ENCODE data around the gene GAN.
"Not testable (repeated sequence)": the region's sequence is repeated elsewhere in the genome, so short reads cannot be mapped to it uniquely, and the experiment has no call there.

Gene GAN

DNA sequence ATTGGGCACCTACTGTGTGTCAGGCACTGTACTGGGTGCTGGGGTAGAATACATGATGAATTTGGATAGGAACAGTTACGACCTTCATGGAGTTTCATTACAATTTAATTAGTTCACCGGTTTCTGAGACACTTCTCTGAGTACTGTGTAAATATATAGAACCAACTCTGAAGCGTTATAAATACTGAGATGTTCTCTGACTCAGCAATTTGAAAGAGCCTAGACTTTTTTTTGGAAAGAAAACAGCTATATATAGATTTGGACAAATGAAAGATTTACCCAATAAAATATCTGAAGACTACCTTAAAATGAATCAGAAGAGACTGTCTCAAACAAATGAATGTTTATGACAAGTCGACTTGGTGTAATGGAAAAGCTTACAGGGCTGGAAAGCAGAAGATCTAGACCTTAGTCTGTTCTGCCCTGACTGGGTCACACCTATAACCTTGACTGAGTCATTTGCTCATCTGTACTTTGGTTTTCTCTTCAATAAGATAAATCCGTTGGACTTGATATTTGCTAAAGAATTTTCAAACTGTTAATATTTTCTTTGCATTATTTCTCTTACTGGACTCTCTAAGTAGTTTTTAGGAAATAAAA, 4.6 kb upstream of the GAN start:
- no peak for DNase-seq

DNA sequence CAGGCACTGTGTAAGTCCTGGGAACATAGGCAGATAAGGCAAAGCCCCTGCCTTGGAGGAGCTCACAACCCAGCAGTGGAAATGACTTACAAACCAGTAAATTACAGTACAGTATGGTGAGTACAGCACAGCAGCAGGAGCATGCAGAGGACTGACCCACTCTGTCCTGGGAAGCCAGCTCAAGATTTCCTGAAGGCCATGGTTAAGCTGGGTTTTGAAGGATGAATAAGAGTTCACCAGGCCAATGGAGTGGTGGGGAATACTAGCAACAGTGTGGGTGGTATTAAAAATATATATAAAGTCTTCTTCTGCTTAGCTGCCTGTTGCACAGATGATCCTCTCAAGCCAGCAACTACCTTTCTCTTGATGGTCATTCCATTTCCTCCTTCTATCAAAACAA, 3.0 kb upstream of the GAN start:
- no peak for DNase-seq

DNA sequence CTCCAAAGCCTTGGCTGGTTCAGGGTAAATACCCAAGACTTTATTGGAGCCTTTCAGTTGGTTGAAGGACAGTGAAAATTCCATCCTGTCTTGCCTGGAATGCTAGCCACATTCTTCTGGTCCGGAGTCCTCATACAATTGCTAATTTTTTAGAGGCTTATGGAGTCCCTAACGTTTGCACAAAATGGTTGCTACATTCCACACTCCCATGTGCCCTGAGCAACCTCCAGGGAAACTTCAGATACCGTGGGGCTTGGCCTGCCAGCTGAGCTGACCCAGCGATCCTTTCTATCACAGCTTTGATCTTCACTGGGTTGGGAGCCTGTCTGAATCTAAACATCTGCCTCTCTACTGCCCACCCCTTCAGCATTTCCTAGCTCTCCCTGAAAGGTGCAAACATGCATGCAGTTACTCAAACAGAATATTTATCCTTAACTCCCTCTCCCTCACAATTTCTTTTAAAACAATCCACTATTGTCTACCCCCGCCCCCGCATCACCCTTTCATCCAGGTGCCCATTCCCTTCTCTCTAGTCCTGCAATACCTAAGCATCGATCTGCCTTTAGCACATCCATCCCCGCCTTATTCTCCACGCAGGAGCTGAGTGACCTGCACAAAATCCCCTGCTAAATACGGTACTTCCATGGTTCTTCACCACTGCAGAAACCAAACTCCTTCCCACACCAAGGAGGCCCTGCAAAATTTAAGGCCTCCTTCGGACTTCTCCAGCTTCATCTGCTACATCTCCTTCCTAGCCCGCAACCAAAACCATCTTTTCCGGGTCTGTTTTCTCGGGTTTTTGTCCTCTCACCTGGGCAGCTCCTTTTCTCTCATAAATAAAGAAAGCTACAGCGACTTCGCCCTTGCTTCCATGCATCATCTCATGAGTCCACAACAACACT, 810 bp upstream of the GAN start:
- no peak for DNase-seq

DNA sequence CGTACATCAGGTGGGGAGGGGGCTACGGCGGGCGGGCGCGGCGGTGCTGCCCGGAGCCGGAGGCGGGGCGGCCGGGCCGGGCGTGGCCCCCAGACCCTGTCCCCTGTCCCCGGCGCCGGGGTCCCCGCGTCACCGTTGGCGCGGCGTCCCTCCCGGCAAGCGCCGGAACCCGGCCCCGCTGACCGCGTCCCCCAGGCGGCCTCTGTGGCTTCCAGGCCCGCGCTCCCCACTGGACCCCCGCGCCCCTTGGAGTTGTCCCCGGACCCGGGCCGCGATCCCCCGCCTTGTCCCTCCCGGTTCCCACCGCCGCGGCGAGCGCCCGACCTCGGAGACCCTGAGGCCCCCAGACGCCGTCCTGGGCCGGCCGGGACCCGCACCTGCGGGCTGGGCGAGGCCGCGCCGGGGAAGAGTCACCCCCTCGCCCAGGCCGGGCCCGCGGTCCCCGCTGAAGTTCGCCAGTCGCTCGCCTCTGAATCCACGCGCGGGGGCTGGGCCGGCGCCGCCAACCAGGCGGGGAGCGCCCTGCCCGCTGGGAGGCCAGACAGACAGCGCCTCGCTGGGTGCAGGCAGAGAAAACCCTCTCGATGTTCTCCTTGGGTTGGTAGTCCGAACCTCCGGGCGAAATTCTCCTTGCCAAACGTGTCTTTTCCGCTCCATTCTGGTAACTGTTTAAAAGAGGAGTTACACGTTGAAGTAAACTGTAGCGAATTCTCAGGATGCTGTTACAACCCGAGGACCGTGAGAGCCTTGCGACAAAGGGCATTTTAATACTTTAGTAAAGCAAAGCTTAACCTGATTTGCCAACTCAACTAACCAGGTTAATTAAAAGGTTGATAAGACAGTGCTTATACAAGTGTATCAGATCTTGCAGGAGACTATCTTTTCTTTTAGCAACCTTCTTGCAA, 761 bp downstream of the GAN start:
- peak; percentile 56 to 64 for DNase-seq

DNA sequence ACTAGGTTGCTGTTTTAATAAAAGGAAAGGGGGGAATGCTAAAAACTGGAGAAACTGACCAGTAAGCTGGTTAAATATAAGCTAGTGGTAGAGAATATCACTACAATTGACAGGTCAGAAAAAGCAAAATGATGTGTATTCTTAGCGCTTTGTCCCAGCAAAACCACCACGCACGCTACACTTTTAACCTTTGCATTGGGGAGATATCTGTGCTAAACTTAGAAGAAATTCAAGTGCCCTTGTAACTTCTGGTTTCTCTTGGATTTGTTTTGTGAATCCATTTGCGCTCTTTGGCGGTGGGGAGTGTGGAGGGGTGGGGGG, 1.4 kb downstream of the GAN start:
- DNase-seq, result no peak

DNA sequence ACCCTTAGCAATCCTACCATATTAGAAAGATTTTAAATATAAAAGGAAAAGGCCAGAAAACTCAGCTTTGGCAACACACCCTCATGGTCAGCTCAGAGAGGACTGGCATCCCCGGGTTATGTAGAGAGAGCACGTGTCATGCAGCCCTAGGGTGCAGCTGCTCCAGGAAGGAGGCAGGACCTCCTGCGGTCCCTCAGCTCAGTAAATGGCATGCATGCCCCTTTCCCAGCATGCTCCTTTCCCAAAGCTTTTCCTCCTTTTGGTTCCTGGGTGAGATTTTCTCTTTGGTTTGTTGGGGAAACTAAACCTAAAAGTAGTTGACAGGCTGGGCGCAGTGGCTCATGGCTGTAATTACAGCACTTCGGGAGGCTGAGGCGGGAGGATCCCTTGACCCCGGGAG, 3.9 kb downstream of the GAN start:
- no peak for DNase-seq

DNA sequence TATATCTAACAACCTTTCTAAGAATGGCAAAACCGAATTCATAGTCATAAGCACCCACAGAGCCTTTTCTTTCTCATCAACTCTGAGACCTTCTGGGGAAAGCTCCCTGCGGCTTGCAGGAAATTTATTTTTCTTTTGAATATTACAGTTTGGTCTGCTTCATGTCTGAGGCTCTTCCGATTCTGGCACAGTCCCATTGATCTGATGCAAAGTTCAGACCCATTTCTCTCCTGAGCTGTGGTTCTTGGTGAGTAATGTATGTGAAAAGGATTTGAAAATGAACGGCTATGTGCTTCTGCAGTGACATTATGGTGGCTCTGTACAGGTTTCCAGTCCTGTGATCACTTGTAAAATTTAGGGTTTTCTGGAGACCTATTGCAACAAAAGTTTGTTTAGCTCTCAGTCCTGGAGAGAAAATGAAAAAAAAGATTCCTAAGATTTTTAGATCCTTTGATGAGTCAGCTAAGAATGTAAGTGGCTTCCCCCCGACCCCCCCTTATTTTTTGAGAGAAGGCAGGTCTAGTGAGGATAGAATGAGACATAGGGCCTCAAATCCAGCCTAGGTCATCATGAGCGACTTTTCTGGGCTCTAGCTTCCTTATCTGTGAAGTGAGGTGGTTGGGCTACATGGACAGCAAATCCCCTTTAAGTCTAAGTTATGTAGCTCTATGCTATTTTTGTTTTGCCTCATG, 4.6 kb downstream of the GAN start:
- no peak for DNase-seq

DNA sequence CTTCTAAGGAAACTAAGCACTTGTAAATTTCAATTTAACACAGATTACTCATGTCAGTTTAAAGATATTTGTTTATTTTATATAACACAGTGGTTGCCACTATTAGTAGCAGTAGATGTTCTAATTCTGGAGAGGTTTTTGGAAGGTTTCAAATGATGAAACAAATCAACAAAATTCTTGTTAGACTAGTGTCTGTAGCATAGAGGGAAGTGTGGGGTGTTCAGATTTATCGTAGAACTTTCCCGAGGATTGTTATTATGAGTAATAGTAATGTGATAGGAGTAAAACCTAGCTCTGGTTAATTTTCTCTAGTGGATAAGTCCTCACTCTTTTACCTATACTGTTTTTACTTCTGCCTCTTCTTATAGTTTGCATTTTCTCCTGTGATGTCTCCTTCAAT, 6.3 kb downstream of the GAN start:
- no peak for DNase-seq

DNA sequence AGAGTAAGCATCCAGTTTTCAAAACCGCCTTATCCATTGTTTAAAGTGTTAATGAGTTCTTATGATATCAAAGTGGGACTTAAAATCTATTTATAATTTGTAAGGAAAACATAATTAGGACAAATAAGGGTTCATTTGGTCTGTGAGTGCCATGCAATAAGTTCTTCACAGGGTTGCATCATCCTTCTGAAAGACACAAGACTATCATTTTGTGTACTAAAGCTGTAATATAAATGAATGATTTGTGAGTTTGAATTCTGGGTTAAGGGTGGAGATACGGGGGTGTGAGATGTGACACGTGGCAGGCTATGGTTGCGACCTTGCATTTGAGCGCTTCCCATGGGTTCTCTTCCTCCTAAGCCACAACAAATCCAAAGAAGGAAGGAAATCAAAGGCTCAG, 6.8 kb downstream of the GAN start:
- DNase-seq, result no peak

DNA sequence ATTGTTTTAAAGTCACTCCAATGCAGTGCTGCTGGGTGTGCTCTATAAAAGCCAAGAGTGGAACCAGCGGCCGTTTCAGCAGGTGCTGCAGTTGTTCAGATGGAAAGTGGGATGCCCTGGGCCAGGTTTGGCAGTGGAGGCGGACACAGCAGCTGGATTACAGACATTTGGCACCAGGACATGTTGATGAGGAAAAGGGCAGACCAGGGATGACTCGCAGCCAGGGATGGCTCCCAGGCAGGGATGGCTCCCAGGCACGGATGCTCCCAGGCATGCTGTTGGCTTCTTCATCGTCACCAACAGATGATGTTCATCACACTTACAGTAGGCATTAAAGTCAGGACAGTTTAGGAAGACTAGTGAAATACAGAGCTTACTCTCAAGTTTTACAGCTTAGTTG, 10.0 kb downstream of the GAN start:
- DNase-seq, result no peak

DNA sequence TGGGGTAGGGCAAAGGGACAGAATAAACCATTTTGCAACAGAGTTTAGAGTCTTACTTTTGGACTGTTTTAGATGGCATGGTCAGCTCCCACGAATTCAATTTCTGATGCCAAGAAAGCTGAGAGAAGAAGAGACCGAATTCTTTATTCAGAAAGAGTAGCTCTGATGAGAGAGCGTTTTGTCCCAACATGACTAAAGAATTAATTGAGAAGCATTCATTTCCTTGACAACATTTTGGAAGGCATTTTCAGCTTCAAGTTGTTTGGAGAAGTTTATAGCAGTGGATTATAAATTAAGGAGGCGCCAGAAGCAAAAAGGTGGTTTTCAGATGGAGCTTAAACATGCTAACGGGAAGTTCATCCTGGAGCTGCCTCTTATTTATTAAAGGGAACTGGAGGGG, 12.2 kb downstream of the GAN start:
- DNase-seq, result no peak

DNA sequence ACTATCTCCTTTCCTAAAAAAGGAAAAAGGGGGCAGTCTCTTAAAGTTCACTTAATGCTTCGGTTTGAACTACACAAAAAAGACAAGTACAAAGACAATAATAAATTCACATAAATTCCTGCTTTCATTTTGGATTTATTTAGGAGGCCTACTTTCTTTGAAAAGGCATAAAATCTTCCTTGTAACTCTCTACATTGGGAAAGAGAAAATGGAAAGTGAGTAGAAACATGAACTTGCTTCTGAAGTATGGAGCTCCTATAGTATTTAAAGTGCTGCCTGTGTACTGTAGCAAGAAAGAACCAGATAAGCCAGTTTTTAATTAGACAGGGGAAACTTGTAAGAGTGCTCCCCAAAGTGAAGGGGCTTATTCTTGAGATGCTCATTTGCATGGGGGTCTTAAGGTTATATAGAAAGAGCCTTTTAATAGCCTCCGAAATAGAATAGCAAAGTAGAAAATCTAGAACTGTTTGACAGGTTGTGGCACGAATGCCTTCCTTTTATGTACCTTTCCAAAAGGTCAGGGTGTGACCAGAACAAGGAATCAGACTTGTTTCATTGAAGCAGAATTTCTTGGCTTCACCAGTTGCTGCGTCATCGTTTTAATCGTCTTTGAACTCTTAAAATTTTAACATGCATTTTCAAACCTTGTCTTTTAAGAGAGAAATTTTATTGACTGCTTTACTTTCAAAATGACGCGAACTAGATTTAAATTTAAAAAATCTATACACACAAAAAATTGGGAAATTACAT, 12.9 kb downstream of the GAN start:
- no peak for DNase-seq

DNA sequence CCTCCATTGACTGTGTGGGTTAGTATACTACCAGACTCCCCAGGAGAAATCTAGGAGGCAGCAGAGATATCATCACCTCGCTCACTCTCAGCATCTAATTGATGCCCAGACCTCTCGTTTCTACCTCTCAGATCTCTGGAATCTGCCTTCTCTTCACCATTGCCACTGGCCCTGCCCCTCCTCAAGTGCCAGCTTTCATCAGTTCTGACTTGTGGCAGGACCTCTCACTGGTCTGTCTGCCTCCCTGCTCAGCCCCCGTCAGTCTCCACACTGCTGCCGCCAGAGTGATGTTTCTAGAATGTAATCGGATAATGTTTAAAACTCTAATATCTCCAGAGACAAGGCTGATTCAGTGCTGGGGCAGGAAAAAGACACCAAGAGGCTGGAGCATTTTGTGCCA, 15.2 kb downstream of the GAN start:
- DNase-seq, result no peak

DNA sequence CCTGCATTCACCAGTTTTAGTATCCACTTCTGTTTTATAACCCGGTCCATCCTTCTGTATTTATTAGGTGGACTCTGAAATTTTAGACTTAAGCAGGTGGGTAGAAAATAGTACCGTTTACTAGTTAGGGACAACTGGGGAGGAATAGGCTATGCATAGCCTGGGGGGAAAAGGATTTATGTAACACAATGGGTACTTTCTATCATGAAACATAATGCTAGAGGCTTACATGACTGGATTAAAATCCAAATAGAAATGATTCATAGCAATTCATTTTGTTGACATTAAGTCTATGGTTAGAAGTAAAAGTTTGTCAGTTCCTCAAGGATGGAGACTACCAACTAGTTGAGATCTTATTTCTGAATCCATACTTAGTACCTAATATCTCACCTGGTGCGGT, 18.6 kb downstream of the GAN start:
- DNase-seq, result no peak

DNA sequence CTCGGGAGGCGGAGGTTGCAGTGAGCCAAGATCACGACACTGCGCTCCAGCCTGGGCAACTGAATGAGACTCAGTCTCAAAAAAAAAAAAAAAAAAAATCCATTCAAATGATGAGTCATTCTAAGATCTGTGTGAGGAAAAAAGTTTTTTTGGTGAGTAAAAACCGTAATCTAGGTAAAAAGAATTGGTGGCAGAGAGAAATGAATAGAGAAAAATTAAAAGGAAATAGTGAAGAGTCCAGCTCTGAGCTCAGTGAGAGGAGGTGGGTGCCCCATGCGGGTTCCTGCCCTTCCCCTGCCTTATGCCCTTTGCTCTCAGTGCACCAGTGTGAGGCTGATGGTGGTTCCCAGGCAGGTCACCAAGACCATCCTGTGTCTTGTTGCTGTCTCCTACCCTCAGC, 20.9 kb downstream of the GAN start:
- peak; percentile 33 to 45 for DNase-seq

DNA sequence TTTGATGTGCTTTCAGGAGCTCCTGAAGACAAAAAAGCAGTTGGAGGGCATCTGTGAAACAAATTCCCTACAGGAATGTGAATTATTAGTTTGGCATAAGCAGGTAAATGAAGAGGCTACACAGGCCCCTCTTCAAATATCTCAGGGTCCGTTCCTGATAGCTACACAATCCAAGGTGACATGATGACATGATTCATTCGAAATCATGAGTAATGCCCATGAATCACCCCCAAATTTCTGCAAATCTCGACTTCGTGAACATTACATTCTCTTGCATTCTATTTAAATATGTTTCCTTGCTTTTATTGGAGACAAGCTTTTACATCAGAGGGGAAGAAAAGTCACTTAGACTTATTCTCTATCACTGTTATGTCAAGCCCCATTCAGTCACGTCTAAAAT, 22.3 kb downstream of the GAN start:
- no peak for DNase-seq

DNA sequence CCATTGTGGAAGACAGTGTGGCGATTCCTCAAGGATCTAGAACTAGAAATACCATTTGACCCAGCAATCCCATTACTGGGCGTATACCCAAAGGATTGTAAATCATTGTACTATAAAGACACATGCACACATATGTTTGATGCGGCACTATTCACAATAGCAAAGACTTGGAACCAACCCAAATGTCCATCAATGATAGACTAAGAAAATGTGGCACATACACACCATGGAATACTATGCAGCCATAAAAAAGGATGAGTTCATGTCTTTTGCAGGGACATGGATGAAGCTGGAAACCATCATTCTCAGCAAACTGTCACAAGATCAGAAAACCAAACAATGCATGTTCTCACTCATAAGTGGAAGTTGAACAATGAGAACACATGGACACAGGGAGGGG, 30.4 kb downstream of the GAN start:
- DNase-seq, result not testable (repeated sequence)

DNA sequence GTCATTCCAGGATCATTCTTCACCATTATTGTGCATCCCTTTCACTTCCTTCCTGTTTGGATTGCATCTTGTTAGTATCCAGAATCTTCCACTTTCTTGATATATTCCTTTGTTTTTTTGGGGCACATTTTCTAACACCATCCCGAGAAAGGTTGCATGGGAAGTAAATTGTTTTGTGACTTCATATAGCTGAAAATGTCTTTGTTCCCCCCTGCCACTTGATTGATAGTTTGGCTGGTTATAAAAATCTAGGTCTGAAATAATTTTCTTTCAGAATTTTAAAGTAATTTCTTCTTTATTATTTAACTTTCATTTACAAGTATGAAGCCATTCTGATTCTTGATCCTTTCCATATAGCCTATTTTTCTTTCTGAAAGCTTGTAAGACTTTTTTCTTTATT, 32.7 kb downstream of the GAN start:
- no peak for DNase-seq

DNA sequence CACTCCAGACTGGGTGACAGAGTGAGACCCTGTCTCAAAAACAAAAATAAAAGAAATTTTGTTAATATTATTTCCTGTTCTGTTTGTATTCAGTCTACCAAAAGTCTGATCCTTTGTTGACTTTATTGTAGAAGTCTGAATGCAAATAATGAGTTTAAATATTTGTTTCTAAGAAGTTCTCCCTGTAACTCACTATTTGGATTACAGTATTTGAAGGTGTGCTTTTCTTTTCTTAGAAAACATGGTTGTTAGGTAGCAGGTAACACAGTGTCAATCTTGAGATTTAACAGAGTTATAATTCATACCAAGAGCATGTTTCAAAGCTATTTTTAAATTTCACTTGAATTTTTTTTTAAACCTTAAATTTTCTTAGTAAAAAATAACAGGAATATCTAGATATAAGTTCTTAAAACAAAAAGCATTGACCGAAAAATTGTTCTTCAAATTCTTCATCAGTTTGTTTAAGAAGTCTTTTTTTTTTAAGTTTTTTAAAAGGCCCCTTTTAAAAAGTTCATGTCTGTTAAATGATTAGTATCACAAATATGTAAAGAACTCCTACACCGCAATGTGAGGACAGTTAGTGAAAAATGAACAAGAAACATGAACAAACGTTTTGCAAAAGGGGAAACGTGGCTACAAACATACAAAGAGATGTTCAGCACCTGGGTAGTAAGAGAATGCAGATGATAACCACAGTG, 35.0 kb downstream of the GAN start:
- DNase-seq, result no peak

DNA sequence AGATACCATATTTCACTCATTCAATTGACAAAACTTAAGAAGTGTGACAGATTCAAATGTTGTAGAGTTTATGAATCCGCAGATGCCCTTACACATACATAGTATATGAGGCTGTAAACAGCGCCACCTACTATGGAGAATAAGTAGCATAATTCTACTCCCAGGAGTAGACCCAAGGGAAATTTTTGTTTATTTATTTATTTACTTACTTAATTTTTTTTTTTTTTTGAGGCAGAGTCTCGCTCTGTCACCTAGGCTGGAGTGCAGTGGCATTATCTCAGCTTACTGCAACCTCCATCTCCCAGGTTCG, 35.5 kb downstream of the GAN start:
- DNase-seq, result no peak

DNA sequence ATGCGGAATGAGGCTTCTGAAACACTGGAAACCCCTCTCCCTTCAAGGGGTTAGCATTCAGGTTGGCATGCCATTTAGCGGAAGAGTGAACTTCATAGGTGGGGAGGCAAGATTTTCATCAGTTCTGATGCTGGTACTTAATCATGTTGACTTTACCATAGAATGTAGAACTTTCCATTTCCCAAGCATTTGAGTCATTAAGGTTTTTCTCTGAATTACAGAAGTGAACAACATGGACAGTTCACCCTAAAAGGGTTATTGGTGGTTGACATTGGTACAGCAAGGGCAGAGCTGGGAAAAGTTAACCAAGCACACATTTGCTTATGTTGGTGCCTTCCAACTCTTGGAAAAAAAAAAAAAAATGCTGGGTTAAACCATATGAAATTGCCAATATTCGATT, 39.1 kb downstream of the GAN start:
- DNase-seq, result no peak

DNA sequence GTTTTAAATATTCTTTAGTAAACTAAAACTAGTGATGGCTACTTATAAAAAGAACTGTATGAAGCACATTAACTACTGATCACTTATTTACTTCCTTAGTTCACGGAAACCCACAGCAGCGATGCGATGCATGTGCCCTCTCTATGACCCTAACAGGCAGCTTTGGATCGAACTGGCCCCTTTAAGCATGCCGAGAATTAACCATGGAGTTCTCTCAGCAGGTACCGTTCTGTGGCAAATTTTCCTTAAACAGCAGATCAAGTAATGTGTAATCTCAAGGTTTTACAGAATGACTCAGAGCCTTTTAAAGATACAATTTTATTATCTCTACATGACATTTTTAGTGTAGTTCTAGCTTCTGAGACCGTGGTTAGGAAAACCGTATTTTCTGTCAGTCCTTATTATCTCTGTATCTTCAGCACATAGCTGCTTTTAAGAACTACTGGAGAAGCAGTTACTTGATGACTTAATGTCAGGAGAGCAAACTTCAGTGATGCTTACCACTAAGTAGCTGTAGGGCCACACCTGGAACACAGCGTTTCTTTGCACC, 43.0 kb downstream of the GAN start:
- no peak for DNase-seq

Measured in stimulated activated CD4-positive, alpha-beta T cell treated with anti-CD3 and anti-CD28 coated beads, Interleukin-2, amount 100 ng/mL, for 24 hours (primary cell).